GM12865 (cell line): ENCODE results near the gene USF1.
"Not testable (repeated sequence)": the region's sequence is repeated elsewhere in the genome, so short reads cannot be mapped to it uniquely, and the experiment has no call there.

ENCODE experiments used
- DNase-seq: peaks from one replicate; pipeline ENCODE4 v3.0.0; 2010; ENCODE audit warnings: low read depth
- H3K4me3 ChIP-seq: 2 replicates; pipeline ENCODE4 v1.5.1; 2011; ENCODE audit warnings: mild to moderate bottlenecking, low read depth, low read length, control low read depth
- CTCF ChIP-seq: IDR thresholded peaks from 2 replicates; pipeline ENCODE4 v1.5.1; 2011; ENCODE audit warnings: low read length, control low read depth, low read depth, inconsistent platforms; ENCODE audit not compliant: insufficient read depth; ENCODE audit errors: missing control alignments

The USF1 gene

DNA sequence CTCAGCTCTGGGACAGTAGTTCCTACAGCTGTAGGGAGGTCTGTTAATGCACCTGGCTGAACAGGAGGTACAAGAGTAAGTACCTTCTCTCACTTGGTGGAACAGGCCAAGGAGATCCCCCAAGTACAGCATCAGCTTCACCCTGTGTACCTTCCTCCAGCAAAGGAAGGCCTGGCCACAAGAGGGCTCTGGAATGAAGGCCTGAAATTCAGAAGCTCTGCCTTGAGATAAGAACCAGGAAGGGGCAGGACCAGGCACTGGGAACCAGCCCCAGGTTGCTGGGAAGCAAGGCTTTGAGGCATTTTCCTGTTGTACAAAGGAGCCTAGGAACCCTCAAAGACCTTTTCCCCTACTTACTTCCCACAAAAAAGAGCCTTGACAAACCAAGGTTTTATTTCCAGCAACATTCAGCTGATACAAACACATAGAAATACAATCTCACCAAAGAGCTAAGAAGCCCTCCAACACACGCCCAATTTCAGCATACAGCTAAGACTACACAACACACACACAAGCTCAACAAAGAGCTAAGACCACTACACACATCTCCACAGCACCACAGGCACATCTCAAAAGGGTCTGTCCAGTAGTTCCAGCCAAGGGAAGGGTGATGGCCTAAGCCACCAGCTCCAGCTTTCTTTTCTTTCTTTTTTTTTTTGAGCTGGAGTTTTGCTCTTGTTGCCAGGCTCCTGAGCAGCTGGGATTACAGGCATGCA is 48.3 kb downstream of the USF1 start:
- H3K4me3 ChIP-seq, result no peak overlapping the region
- peak; percentile 73 for DNase-seq
- peak; percentile 60 for TF ChIP-seq CTCF

GRCh38 chr1:160996178-160996577 is 49.6 kb downstream of the USF1 start:
- no peak for DNase-seq
- TF ChIP-seq CTCF, result no peak
- no peak overlapping the region for H3K4me3 ChIP-seq

- H3K4me3 ChIP-seq, result no peak overlapping the region
- TF ChIP-seq CTCF, result no peak
- peak; percentile 29 for DNase-seq
Measured at GRCh38 chr1:160993544-160994193, 52.1 kb downstream of the USF1 start.

DNA sequence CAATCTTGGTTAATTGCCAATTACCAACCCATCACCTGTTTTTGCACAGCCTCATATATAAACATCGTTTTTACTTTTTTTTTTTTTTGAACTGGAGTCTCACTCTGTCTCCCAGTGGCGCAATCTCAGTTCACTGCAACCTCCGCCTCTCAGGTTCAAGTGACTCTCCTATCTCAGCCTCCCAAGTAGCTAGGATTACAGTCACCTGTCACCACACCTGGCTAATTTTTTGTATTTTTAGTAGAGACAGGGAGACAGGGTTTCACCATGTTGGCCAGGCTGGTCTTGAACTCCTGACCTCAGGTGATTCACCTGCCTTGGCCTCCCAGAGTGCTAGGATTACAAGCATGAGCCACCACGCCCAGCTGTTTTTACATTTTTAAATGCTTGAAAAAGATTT is 53.7 kb downstream of the USF1 start:
- DNase-seq, H3K4me3 ChIP-seq: not testable (repeated sequence)
